Karpas-422 (cell line): Measurements from ENCODE around the gene SPRYD3. TPM values are rescaled to one million over a fixed set of nuclear protein-coding genes. Genes with fewer than 3 reads are reported as not detected.
A peak's percentile ranks its signal among the peaks of the same experiment; 100 is the strongest.

Experiments
- DNase-seq: peaks from one replicate; pipeline ENCODE4 v3.0.0-alpha.2; 2015
- H2AFZ ChIP-seq: fragments of 200-600 bp; sonication (generic); 2 replicates; pipeline ENCODE4 v1.6.1; 2014; ENCODE audit warnings: antibody characterized with exemption, low read length, mixed read lengths
- H3K27ac ChIP-seq: fragments of 200-600 bp; sonication (generic); 2 replicates; pipeline ENCODE4 v1.5.1; 2014; ENCODE audit warnings: mild to moderate bottlenecking, low read length, moderate library complexity
- H3K27me3 ChIP-seq: fragments of 200-600 bp; sonication (generic); 2 replicates; pipeline ENCODE4 v1.6.1; 2014; ENCODE audit warnings: low read length, mixed read lengths
- H3K36me3 ChIP-seq: fragments of 200-600 bp; sonication (generic); 2 replicates; pipeline ENCODE4 v1.6.1; 2014; ENCODE audit warnings: low read length, mixed read lengths; ENCODE audit not compliant: insufficient read depth
- H3K4me1 ChIP-seq: fragments of 200-600 bp; sonication (generic); 2 replicates; pipeline ENCODE4 v1.6.1; 2014; ENCODE audit warnings: mild to moderate bottlenecking, low read length, mixed read lengths
- H3K4me2 ChIP-seq: fragments of 200-600 bp; sonication (generic); 2 replicates; pipeline ENCODE4 v1.6.1; 2014; ENCODE audit warnings: low read length, low read depth, mild to moderate bottlenecking; ENCODE audit not compliant: poor library complexity, severe bottlenecking
- H3K4me3 ChIP-seq: fragments of 200-600 bp; sonication (generic); 2 replicates; pipeline ENCODE4 v1.5.1; 2014; ENCODE audit warnings: mild to moderate bottlenecking, antibody characterized with exemption, low read length, mixed read lengths
- H3K79me2 ChIP-seq: fragments of 200-600 bp; sonication (generic); 2 replicates; pipeline ENCODE4 v1.6.1; 2014; ENCODE audit warnings: mild to moderate bottlenecking, low read length, mixed read lengths
- H3K9ac ChIP-seq: fragments of 200-600 bp; sonication (generic); 2 replicates; pipeline ENCODE4 v1.6.0; 2014; ENCODE audit warnings: low read length
- H3K9me2 ChIP-seq: fragments of 200-600 bp; sonication (generic), shearing (Covaris generic); replicated peaks from 2 replicates; pipeline ENCODE4 v1.6.0; 2014; ENCODE audit warnings: mild to moderate bottlenecking, low read length, moderate library complexity; ENCODE audit not compliant: insufficient read depth
- H3K9me3 ChIP-seq: fragments of 300-700, 200-600 bp; sonication (generic); 2 replicates; pipeline ENCODE4 v1.6.1; 2014; ENCODE audit warnings: low read length, mixed read lengths
- H4K20me1 ChIP-seq: fragments of 200-600 bp; sonication (generic); 2 replicates; pipeline ENCODE4 v1.6.1; 2014; ENCODE audit warnings: mild to moderate bottlenecking, antibody characterized with exemption, low read length, low read depth; ENCODE audit not compliant: insufficient read depth
- total RNA-seq: library from RNA; depleted of rRNA; stranded (reverse); fragments of >200 nt; shearing (Covaris generic); gene quantifications from 2 replicates; pipeline ENCODE4 v1.2.3, GENCODE V29; 2014; ENCODE audit warnings: low replicate concordance; rRNA removed

Gene SPRYD3
- 11.1 and 17.4 TPM in 2 replicates for total RNA-seq

- H3K4me2 ChIP-seq = peak within 1 kb of the TSS; percentile 100
- peak; percentile 98 for DNase-seq
- peak within 1 kb of the TSS; percentile 82 for H3K4me3 ChIP-seq
- peaks cover 18% of the 10 kb centered on the region for H3K4me1 ChIP-seq
- H3K9ac ChIP-seq = peak within 1 kb of the TSS; percentile 91
- H3K36me3 ChIP-seq = no peaks in the 10 kb centered on the region
- H3K9me2 ChIP-seq = no peaks in the 10 kb centered on the region
- H3K27me3 ChIP-seq = no peaks in the 10 kb centered on the region
- peak within 1 kb of the TSS; percentile 84 for H3K27ac ChIP-seq
- H3K79me2 ChIP-seq = peaks cover 12% of the 10 kb centered on the region
- H3K9me3 ChIP-seq = no peaks in the 10 kb centered on the region
- H2AFZ ChIP-seq = peak within 1 kb of the TSS; percentile 100
- H4K20me1 ChIP-seq = no peaks in the 10 kb centered on the region
Observed at GRCh38 chr12:53079226-53080117, at the start of gene SPRYD3. SPRYD3 (minus strand) TSS chr12:53079390; CDS start chr12:53079333, 57 bp downstream.

GRCh38 chr12:53127169-53127568, 48.0 kb upstream of the SPRYD3 start:
- DNase-seq = no peak
- H3K9me2 ChIP-seq = no peaks in the 10 kb centered on the region
- no peaks in the 10 kb centered on the region for H3K4me1 ChIP-seq
- no peak overlapping the region for H2AFZ ChIP-seq
- H4K20me1 ChIP-seq = no peaks in the 10 kb centered on the region
- H3K4me2 ChIP-seq = no peak overlapping the region
- no peaks in the 10 kb centered on the region for H3K79me2 ChIP-seq
- no peaks in the 10 kb centered on the region for H3K36me3 ChIP-seq
- H3K9me3 ChIP-seq = no peaks in the 10 kb centered on the region
- no peak overlapping the region for H3K4me3 ChIP-seq
- H3K27ac ChIP-seq = no peak overlapping the region
- H3K27me3 ChIP-seq = no peaks in the 10 kb centered on the region
- no peak overlapping the region for H3K9ac ChIP-seq

GRCh38 chr12:53124352-53124723, 45.1 kb upstream of the SPRYD3 start:
- no peak overlapping the region for H3K9ac ChIP-seq
- H3K4me2 ChIP-seq = no peak overlapping the region
- no peak overlapping the region for H2AFZ ChIP-seq
- DNase-seq = no peak
- H3K27ac ChIP-seq = no peak overlapping the region
- no peaks in the 10 kb centered on the region for H3K9me3 ChIP-seq
- H3K27me3 ChIP-seq = no peaks in the 10 kb centered on the region
- no peaks in the 10 kb centered on the region for H3K36me3 ChIP-seq
- no peaks in the 10 kb centered on the region for H3K4me1 ChIP-seq
- no peaks in the 10 kb centered on the region for H3K9me2 ChIP-seq
- no peak overlapping the region for H3K4me3 ChIP-seq
- H4K20me1 ChIP-seq = no peaks in the 10 kb centered on the region
- no peaks in the 10 kb centered on the region for H3K79me2 ChIP-seq

- H3K36me3 ChIP-seq = no peaks in the 10 kb centered on the region
- H3K79me2 ChIP-seq = no peaks in the 10 kb centered on the region
- H3K4me3 ChIP-seq = no peak overlapping the region
- no peak overlapping the region for H3K4me2 ChIP-seq
- no peak overlapping the region for H3K27ac ChIP-seq
- no peak for DNase-seq
- no peak overlapping the region for H2AFZ ChIP-seq
- no peak overlapping the region for H3K9ac ChIP-seq
- no peaks in the 10 kb centered on the region for H3K27me3 ChIP-seq
- H3K4me1 ChIP-seq = no peaks in the 10 kb centered on the region
- no peaks in the 10 kb centered on the region for H3K9me3 ChIP-seq
- H3K9me2 ChIP-seq = no peaks in the 10 kb centered on the region
- H4K20me1 ChIP-seq = no peaks in the 10 kb centered on the region
Observed at GRCh38 chr12:53123578-53124351, 44.6 kb upstream of the SPRYD3 start.

- no peak overlapping the region for H3K4me3 ChIP-seq
- no peaks in the 10 kb centered on the region for H3K27me3 ChIP-seq
- no peak overlapping the region for H3K27ac ChIP-seq
- H4K20me1 ChIP-seq = no peaks in the 10 kb centered on the region
- H3K79me2 ChIP-seq = no peaks in the 10 kb centered on the region
- H2AFZ ChIP-seq = no peak overlapping the region
- no peaks in the 10 kb centered on the region for H3K9me3 ChIP-seq
- no peak for DNase-seq
- H3K9ac ChIP-seq = no peak overlapping the region
- H3K36me3 ChIP-seq = no peaks in the 10 kb centered on the region
- no peak overlapping the region for H3K4me2 ChIP-seq
- no peaks in the 10 kb centered on the region for H3K9me2 ChIP-seq
- H3K4me1 ChIP-seq = no peaks in the 10 kb centered on the region
Observed at GRCh38 chr12:53122961-53123468, 43.8 kb upstream of the SPRYD3 start.

GRCh38 chr12:53120685-53121525, 41.7 kb upstream of the SPRYD3 start:
- H3K36me3 ChIP-seq = no peaks in the 10 kb centered on the region
- no peak overlapping the region for H3K27ac ChIP-seq
- no peaks in the 10 kb centered on the region for H3K79me2 ChIP-seq
- no peaks in the 10 kb centered on the region for H3K9me2 ChIP-seq
- no peak overlapping the region for H2AFZ ChIP-seq
- no peaks in the 10 kb centered on the region for H3K27me3 ChIP-seq
- H3K4me3 ChIP-seq = no peak overlapping the region
- no peak overlapping the region for H3K9ac ChIP-seq
- no peaks in the 10 kb centered on the region for H4K20me1 ChIP-seq
- no peaks in the 10 kb centered on the region for H3K4me1 ChIP-seq
- no peak for DNase-seq
- H3K9me3 ChIP-seq = no peaks in the 10 kb centered on the region
- no peak overlapping the region for H3K4me2 ChIP-seq

GRCh38 chr12:53118751-53119300, 39.6 kb upstream of the SPRYD3 start:
- Histone ChIP-seq H3K9me3 (no peaks in the 10 kb centered on the region), H3K36me3 (no peaks in the 10 kb centered on the region), H3K27ac (no peak overlapping the region), H3K79me2 (no peaks in the 10 kb centered on the region), H2AFZ (no peak overlapping the region), H3K27me3 (no peaks in the 10 kb centered on the region), H3K4me2 (no peak overlapping the region), H4K20me1 (no peaks in the 10 kb centered on the region), H3K4me1 (no peaks in the 10 kb centered on the region), H3K9ac (no peak overlapping the region), H3K4me3 (no peak overlapping the region), H3K9me2 (no peaks in the 10 kb centered on the region)
- DNase-seq = no peak
